Mucosa of descending colon (tissue), 3 donors: Measurements from ENCODE around the gene MARCHF11. TPM values are rescaled to one million over a fixed set of nuclear protein-coding genes. Genes with fewer than 3 reads are reported as not detected.

Experiments used
- ATAC-seq: fragments of 200-7000 bp; cut with Tn5 transposase; one replicate; pipeline ENCODE4 v1.9.1; 2020; ENCODE audit warnings: mild to moderate bottlenecking, moderate library complexity
- DNase-seq, 3 donors: peaks; one replicate each; pipeline ENCODE4 v3.0.0-alpha.2; 2020
- H3K36me3 ChIP-seq: fragments of 200-600 bp; one replicate; pipeline ENCODE4 v1.8.0; 2021; ENCODE audit warnings: low read depth, mild to moderate bottlenecking
- H3K4me1 ChIP-seq: fragments of 200-600 bp; one replicate; pipeline ENCODE4 v1.8.0; 2021; ENCODE audit warnings: low read depth, mild to moderate bottlenecking
- H3K4me3 ChIP-seq: fragments of 200-600 bp; one replicate; pipeline ENCODE4 v1.8.0; 2021; ENCODE audit warnings: mild to moderate bottlenecking
- H3K9me3 ChIP-seq: fragments of 200-600 bp; one replicate; pipeline ENCODE4 v1.8.0; 2021; ENCODE audit warnings: mild to moderate bottlenecking
- intact Hi-C, 2 donors: fragments of 100-400 bp; cut with DNase I in 1 of 2; cut with micrococcal nuclease in 1 of 2; formaldehyde crosslinking; loops; one replicate each; pipeline versions ENCODE4 v1.11.0 to v1.11.1; 2022; cut with DNase I, micrococcal nuclease
- total RNA-seq, 3 donors: library from RNA; stranded (reverse); fragmentation: NEBNext Ultra II Directional in 2 of 3; extraction: Animal tissue kit (Norgen Biotek cat#: 25700) in 2 of 3; gene quantifications; one replicate each; pipeline versions ENCODE4 v1.2.1 to v1.2.4, GENCODE V29; 2021 to 2023
- TF ChIP-seq, protein P1 (sequence below): fragments of 200-600 bp; IDR thresholded peaks from one replicate; pipeline ENCODE4 v1.8.0; 2022; ENCODE audit warnings: antibody characterized with exemption, mild to moderate bottlenecking
- donor health status: DM: no; HTN: no; CAD: no; lungs with moderate emphysema.
- donor health status: DM: no; HTN: no; CAD: no.
- donor health status: DM: no; HTN: yes; CAD: no.

The MARCHF11 gene
- total RNA-seq, 3 donors from 2014 or later: not detected

DNA sequence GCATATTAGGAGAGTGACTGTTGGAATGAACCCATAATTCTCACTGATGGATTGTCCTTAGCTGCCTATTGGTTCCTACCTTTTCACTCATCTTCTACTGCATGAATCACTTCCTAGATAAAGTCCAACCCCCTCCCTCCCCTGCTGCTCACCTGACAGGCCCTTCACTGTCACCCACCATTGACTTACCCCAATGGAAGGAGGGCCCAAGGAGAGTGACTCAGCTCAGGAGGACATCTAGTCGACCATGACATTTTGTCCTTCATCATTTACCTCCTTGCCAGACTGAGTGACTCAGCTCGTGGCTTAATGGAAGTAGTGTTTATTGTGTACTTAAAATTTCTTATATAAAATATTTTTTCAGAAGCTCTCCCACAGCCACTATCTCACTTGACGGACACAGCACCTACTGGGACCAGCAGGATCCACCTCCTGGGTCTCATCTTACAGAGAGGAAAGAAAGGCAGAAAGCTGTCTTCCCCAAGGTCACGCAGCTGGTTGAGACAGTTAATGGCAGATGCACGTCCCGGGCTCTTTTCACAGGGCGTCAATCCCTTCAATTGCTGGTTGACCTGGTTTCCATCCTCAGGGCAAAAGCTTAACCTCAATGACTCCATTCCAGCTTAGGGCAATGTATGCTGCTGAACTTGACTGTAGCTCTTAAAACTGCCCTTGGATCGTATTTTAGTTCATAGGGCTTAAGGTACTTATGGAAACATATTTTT is 142.3 kb downstream of the MARCHF11 start:
- Histone ChIP-seq H3K9me3 (no peaks in the 10 kb centered on the region), H3K36me3 (no peaks in the 10 kb centered on the region), H3K4me1 (no peaks in the 10 kb centered on the region), H3K4me3 (no peak overlapping the region)
- TF ChIP-seq, protein P1, sequence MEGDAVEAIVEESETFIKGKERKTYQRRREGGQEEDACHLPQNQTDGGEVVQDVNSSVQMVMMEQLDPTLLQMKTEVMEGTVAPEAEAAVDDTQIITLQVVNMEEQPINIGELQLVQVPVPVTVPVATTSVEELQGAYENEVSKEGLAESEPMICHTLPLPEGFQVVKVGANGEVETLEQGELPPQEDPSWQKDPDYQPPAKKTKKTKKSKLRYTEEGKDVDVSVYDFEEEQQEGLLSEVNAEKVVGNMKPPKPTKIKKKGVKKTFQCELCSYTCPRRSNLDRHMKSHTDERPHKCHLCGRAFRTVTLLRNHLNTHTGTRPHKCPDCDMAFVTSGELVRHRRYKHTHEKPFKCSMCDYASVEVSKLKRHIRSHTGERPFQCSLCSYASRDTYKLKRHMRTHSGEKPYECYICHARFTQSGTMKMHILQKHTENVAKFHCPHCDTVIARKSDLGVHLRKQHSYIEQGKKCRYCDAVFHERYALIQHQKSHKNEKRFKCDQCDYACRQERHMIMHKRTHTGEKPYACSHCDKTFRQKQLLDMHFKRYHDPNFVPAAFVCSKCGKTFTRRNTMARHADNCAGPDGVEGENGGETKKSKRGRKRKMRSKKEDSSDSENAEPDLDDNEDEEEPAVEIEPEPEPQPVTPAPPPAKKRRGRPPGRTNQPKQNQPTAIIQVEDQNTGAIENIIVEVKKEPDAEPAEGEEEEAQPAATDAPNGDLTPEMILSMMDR: no peak
- intact Hi-C loops: no loop called here
- DNase-seq (no peak), ATAC-seq (no peak)

DNA sequence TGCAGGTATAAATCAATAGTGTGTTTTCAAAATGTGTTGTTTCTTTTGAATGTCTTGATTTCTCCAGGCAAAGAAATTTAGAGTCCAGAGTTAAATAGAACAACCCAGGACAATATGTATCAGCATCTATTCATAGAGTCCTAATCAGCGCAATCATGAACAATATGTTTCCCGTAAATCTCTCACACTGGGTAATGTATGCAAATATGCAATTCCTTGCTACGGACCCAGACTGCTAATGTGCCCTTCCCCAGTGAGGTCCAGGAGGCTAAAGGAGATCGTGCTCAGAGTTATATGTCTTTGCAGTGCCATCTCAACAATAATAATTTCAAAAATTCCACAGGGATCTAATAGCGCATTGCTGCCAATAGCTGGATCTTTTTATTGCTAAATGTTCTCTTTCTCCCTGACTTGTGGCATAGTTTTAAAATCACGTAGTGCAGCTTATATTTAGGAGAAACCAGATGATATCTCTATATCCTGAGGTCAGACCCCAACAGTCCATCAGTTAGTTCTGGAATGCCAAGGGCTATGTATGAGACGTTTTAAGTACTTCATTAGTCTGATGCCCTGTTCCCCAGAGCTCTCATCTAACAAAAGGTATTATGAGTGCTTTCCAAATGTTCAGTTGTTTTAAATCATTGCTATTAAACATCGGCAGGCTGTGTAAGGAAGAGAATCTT is 145.1 kb downstream of the MARCHF11 start:
- no peaks in the 10 kb centered on the region for H3K4me1 ChIP-seq
- H3K9me3 ChIP-seq: no peaks in the 10 kb centered on the region
- no peak overlapping the region for H3K4me3 ChIP-seq
- intact Hi-C loops: no loop called here
- DNase-seq (no peak), ATAC-seq (no peak)
- TF ChIP-seq, protein P1: no peak
- no peaks in the 10 kb centered on the region for H3K36me3 ChIP-seq

GRCh38 chr5:16033187-16033925 is 146.2 kb downstream of the MARCHF11 start:
- no peak for ATAC-seq
- Histone ChIP-seq H3K4me1 (no peaks in the 10 kb centered on the region), H3K4me3 (no peak overlapping the region), H3K36me3 (no peaks in the 10 kb centered on the region), H3K9me3 (no peaks in the 10 kb centered on the region)
- TF ChIP-seq, protein P1: no peak
- intact Hi-C loops: no loop called here
- DNase-seq: no peak

GRCh38 chr5:16028708-16029107 is 150.9 kb downstream of the MARCHF11 start:
- intact Hi-C loops: no loop called here
- ATAC-seq (no peak), DNase-seq (no peak)
- H3K4me3 ChIP-seq: no peak overlapping the region
- TF ChIP-seq, protein P1: no peak
- H3K4me1 ChIP-seq: no peaks in the 10 kb centered on the region
- H3K36me3 ChIP-seq: no peaks in the 10 kb centered on the region
- no peaks in the 10 kb centered on the region for H3K9me3 ChIP-seq

- no peak for ATAC-seq
These were observed 153.9 kb downstream of the MARCHF11 start for GRCh38 chr5:16025681-16026080.

More at GRCh38 chr5:16025681-16026080, 153.9 kb downstream of the MARCHF11 start:
- no peak for DNase-seq
- Histone ChIP-seq H3K4me1 (no peaks in the 10 kb centered on the region), H3K36me3 (no peaks in the 10 kb centered on the region), H3K9me3 (no peaks in the 10 kb centered on the region), H3K4me3 (no peak overlapping the region)
- intact Hi-C loops: no loop called here
- TF ChIP-seq, protein P1: no peak
